Measurements from ENCODE around the gene OR6A2. TPM values are rescaled to one million over a fixed set of nuclear protein-coding genes. Genes with fewer than 3 reads are reported as not detected.

Gene OR6A2
- total RNA-seq, 3 donors from 2014 or later: 0.28 to 0.69 (median 0.29) TPM

DNA sequence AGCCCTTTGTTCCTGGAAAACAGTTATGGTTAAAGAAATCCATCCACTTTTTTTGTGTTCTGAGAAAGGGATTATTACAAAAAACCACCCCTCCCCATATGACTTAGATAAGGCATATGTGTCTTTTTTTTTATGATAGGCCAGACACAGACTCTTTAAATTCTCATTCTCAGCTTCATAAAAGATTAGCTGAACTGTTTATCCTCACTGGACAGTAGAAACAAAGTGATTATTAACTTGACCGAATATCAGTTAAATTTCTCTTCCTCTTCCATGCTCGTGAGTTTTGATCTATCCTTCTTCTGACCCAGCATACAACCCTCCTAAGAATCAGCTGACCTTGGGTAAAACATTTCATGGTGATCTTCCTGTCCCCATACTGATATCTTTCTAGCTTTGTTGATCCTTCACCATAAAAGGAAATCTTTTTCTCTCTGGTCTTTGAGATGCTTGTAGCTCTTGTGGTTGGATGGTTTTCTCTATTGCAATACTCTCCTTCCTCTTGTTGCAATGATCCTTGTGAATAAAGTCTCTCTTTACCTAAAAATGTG, 53.9 kb downstream of the OR6A2 start:
- Histone ChIP-seq H3K9me3 (no peaks in the 10 kb centered on the region), H3K36me3 (ENCODE audit: low read depth) (no peaks in the 10 kb centered on the region), H3K4me3 (no peak overlapping the region), H3K4me1 (ENCODE audit: low read depth) (no peaks in the 10 kb centered on the region)
- ATAC-seq (peak; percentile 66), DNase-seq (no peak)
- intact Hi-C loops (cut with DNase I, micrococcal nuclease): no loop called here
- TF ChIP-seq, protein P1, sequence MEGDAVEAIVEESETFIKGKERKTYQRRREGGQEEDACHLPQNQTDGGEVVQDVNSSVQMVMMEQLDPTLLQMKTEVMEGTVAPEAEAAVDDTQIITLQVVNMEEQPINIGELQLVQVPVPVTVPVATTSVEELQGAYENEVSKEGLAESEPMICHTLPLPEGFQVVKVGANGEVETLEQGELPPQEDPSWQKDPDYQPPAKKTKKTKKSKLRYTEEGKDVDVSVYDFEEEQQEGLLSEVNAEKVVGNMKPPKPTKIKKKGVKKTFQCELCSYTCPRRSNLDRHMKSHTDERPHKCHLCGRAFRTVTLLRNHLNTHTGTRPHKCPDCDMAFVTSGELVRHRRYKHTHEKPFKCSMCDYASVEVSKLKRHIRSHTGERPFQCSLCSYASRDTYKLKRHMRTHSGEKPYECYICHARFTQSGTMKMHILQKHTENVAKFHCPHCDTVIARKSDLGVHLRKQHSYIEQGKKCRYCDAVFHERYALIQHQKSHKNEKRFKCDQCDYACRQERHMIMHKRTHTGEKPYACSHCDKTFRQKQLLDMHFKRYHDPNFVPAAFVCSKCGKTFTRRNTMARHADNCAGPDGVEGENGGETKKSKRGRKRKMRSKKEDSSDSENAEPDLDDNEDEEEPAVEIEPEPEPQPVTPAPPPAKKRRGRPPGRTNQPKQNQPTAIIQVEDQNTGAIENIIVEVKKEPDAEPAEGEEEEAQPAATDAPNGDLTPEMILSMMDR (IDR thresholded peaks at IDR 0.05): no peak

DNA sequence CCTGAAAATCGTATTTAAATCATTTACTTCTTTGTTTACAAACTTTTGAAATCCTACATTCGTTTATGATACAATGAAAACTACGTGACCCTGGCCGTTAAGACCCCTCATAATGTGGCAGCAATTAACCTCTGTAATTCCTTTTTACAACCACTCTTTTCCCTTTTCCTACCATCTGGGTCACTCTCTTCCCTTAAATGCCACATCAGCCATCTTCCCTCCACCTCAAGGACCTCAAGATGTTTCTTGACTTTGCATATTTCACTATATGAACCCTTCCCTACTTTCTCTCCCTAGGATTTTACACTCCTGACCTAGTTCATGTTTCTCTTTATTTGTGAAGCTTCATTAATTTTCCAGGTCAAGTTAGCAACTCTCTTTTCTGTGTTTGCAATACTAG, 54.5 kb downstream of the OR6A2 start:
- no peak for ATAC-seq
- Histone ChIP-seq H3K4me1 (ENCODE audit: low read depth) (no peaks in the 10 kb centered on the region), H3K36me3 (ENCODE audit: low read depth) (no peaks in the 10 kb centered on the region), H3K4me3 (no peak overlapping the region), H3K9me3 (no peaks in the 10 kb centered on the region)
- no peak for DNase-seq
- TF ChIP-seq, protein P1 (IDR thresholded peaks at IDR 0.05): no peak
- intact Hi-C loops (cut with DNase I, micrococcal nuclease): no loop called here

DNA sequence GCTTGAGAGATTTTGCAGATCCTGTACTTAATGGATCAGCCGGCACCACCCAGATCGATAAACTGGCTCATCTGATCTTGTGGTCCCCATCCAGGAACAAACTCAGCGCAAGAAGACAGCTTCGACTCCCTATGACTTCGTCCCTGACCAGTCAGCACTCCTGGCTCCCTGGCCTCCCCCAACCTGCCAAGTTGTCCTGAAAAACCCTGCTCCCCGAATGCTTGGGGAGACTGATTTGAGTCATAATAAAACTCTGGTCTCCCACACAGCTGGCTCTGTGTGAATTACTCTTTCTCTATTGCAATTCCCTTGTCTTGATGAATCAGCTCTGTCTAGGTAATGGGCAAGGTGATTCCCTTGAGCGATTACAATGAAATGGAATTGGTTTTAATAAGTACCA, 57.2 kb downstream of the OR6A2 start:
- TF ChIP-seq, protein P1 (IDR thresholded peaks at IDR 0.05): no peak
- no peak overlapping the region for H3K4me3 ChIP-seq
- DNase-seq (no peak), ATAC-seq (no peak)
- no peaks in the 10 kb centered on the region for H3K36me3 ChIP-seq (ENCODE audit: low read depth)
- intact Hi-C loops (cut with DNase I, micrococcal nuclease): no loop called here
- H3K9me3 ChIP-seq: no peaks in the 10 kb centered on the region
- no peaks in the 10 kb centered on the region for H3K4me1 ChIP-seq (ENCODE audit: low read depth)

Other genes starting within 250 kb of the OR6A2 start
- 10 to 100 TPM; 20.5 to 33.7 (median 20.7) TPM for gene RRP8, start 196.1 kb downstream of the OR6A2 start, total RNA-seq
- gene ILK, start 195.9 kb downstream of the OR6A2 start, total RNA-seq: 100 to 1,000 TPM; 113 to 323 (median 115) TPM
- gene TAF10, start 187.5 kb downstream of the OR6A2 start, total RNA-seq: 100 to 1,000 TPM in 2 of 3 donors, 10 to 100 TPM in 1; 84.0 to 135 (median 115) TPM
- gene TPP1, start 180.3 kb downstream of the OR6A2 start, total RNA-seq: 100 to 1,000 TPM in 1 of 3 donors, 10 to 100 TPM in 2; 86.4 to 116 (median 93.8) TPM
- 10 to 100 TPM in 1 of 3 donors, 1 to 10 TPM in 2; 3.5 to 38.8 (median 6.0) TPM for gene DCHS1, start 143.9 kb downstream of the OR6A2 start, total RNA-seq
- 10 to 100 TPM; 21.2 to 29.7 (median 29.6) TPM for gene MRPL17, start 116.3 kb downstream of the OR6A2 start, total RNA-seq
- gene OR2AG2, start 27.7 kb downstream of the OR6A2 start, total RNA-seq: under 1 TPM; 0.14 to 0.49 (median 0.28) TPM
- gene OR2AG1, start 16.7 kb downstream of the OR6A2 start, total RNA-seq: not detected
- gene OR10A5, start 46.0 kb upstream of the OR6A2 start, total RNA-seq: not detected
- gene OR10A2, start 63.4 kb upstream of the OR6A2 start, total RNA-seq: under 1 TPM in 1 of 3 donors, not detected in 2; 0.06 TPM
- not detected for gene OR10A4, start 76.9 kb upstream of the OR6A2 start, total RNA-seq
- gene OR2D2, start 92.8 kb upstream of the OR6A2 start, total RNA-seq: 1 to 10 TPM in 1 of 3 donors, under 1 TPM in 2; 0.28 to 2.1 (median 0.53) TPM
- gene OR2D3, start 121.3 kb upstream of the OR6A2 start, total RNA-seq: not detected
- gene ZNF215, start 126.7 kb upstream of the OR6A2 start, total RNA-seq: 1 to 10 TPM; 3.0 to 7.5 (median 5.1) TPM
- gene ZNF214, start 220.7 kb upstream of the OR6A2 start, total RNA-seq: 1 to 10 TPM; 1.8 to 4.0 (median 3.4) TPM
- gene NLRP14, start 220.8 kb upstream of the OR6A2 start, total RNA-seq: under 1 TPM; 0.17 to 0.25 (median 0.24) TPM

Data from mucosa of descending colon (tissue), 3 donors.